Esophagus squamous epithelium (tissue), 4 donors: ENCODE data around the gene PEX1.

Experiments
- CTCF ChIP-seq, 6 experiments: fragments of 450-650 bp in 4 of 6; fragments of 200-600 bp in 2 of 6; sonication (generic) in 2 of 6; IDR thresholded peaks; one replicate each; pipeline ENCODE4 v1.5.1; 2016 to 2019; ENCODE audit warnings: antibody characterized with exemption in 6 of 6, mild to moderate bottlenecking in 4 of 6, moderate library complexity in 4 of 6
- POLR2A ChIP-seq, 4 donors: fragments of 450-650 bp; IDR thresholded peaks; one replicate each; pipeline ENCODE4 v1.6.1; 2017; ENCODE audit warnings: antibody characterized with exemption in 4 of 4, mild to moderate bottlenecking in 4 of 4, moderate library complexity in 3 of 4

GRCh38 chr7:92503767-92504166 lies 24.6 kb downstream of the PEX1 start:
- no peak for TF ChIP-seq CTCF (IDR thresholded peaks at IDR 0.05)
- TF ChIP-seq POLR2A (IDR thresholded peaks at IDR 0.05) = no peak
